ENCODE measurements around the gene ASCC1.

- no peak for TF ChIP-seq CTCF (IDR thresholded peaks at IDR 0.05)
- no peak for TF ChIP-seq POLR2A (IDR thresholded peaks at IDR 0.05)
Measured at GRCh38 chr10:72167118-72167517, 49.0 kb downstream of the ASCC1 start.

All from stomach (tissue), 4 donors.